IMR-90 (cell line): ENCODE results near the gene TCERG1.

ENCODE experiments used
- CTCF ChIP-seq: conservative IDR thresholded peaks from 2 replicates; pipeline ENCODE4 v1.5.1; 2012; ENCODE audit warnings: mild to moderate bottlenecking, low read depth, low read length, improper control_type of control experiment
- RFX5 ChIP-seq: IDR thresholded peaks from 2 replicates; pipeline ENCODE4 v1.8.0; 2012; ENCODE audit warnings: low read depth, mild to moderate bottlenecking, low read length, moderate library complexity

- no peak for TF ChIP-seq RFX5
- no peak for TF ChIP-seq CTCF
These were observed 91.3 kb downstream of the TCERG1 start for GRCh38 chr5:146538432-146538831.
